Neural progenitor cell (in vitro differentiated cells): ENCODE data around the gene CTIF. TPM values are rescaled to one million over a fixed set of nuclear protein-coding genes. Genes with fewer than 3 reads are reported as not detected.
A peak's percentile ranks its signal among the peaks of the same experiment; 100 is the strongest.

ENCODE experiments used
- DNase-seq: peaks from one replicate; pipeline ENCODE4 v3.0.0-alpha.2; 2016; ENCODE audit warnings: low spot score
- H2AFZ ChIP-seq: fragments of 200-600 bp; sonication (generic); replicated peaks from 2 replicates; pipeline ENCODE4 v1.6.1; 2016; ENCODE audit warnings: antibody characterized with exemption
- H3F3A ChIP-seq: fragments of 200-600 bp; sonication (generic); 2 replicates; pipeline ENCODE4 v1.6.1; 2016; ENCODE audit warnings: antibody characterized with exemption, low read depth
- H3K27ac ChIP-seq: fragments of 200-600 bp; sonication (generic); 2 replicates; pipeline ENCODE4 v1.5.1; 2016; ENCODE audit warnings: mild to moderate bottlenecking
- H3K27me3 ChIP-seq: fragments of 200-600 bp; sonication (generic); 2 replicates; pipeline ENCODE4 v1.6.1; 2016; ENCODE audit warnings: mild to moderate bottlenecking, moderate library complexity
- H3K36me3 ChIP-seq: fragments of 200-600 bp; sonication (generic); 2 replicates; pipeline ENCODE4 v1.5.1; 2016
- H3K4me1 ChIP-seq: fragments of 200-600 bp; sonication (generic); 2 replicates; pipeline ENCODE4 v1.6.1; 2016; ENCODE audit warnings: mixed run types
- H3K4me2 ChIP-seq: fragments of 200-600 bp; sonication (generic); 2 replicates; pipeline ENCODE4 v1.6.1; 2016
- H3K4me3 ChIP-seq: fragments of 200-600 bp; sonication (generic); 2 replicates; pipeline ENCODE4 v1.5.1; 2016
- H3K79me2 ChIP-seq: fragments of 200-600 bp; sonication (generic); 2 replicates; pipeline ENCODE4 v1.6.1; 2016; ENCODE audit warnings: low read depth
- H3K9ac ChIP-seq: fragments of 200-600 bp; sonication (generic); 2 replicates; pipeline ENCODE4 v1.6.1; 2016
- H3K9me3 ChIP-seq: fragments of 200-600 bp; sonication (generic); 2 replicates; pipeline ENCODE4 v1.5.1; 2016; ENCODE audit warnings: low read depth
- H4K20me1 ChIP-seq: fragments of 200-600 bp; sonication (generic); 2 replicates; pipeline ENCODE4 v1.6.1; 2016; ENCODE audit warnings: low read depth
- H3K27ac Mint-ChIP-seq: 3 replicates; pipeline ENCODE4 v1.8.0; 2021; ENCODE audit warnings: mixed read lengths
- H3K27me3 Mint-ChIP-seq: 2 replicates; pipeline ENCODE4 v1.8.0; 2022; ENCODE audit warnings: low read depth, mild to moderate bottlenecking, inconsistent platforms, moderate library complexity, mixed read lengths; ENCODE audit not compliant: insufficient read depth
- H3K36me3 Mint-ChIP-seq: 3 replicates; pipeline ENCODE4 v1.8.0; 2021; ENCODE audit warnings: mixed read lengths
- H3K4me1 Mint-ChIP-seq: 3 replicates; pipeline ENCODE4 v1.8.0; 2021; ENCODE audit warnings: mixed read lengths
- H3K4me3 Mint-ChIP-seq: 3 replicates; pipeline ENCODE4 v1.8.0; 2021; ENCODE audit warnings: mild to moderate bottlenecking, moderate library complexity, mixed read lengths
- H3K9me3 Mint-ChIP-seq: 3 replicates; pipeline ENCODE4 v1.8.0; 2020; ENCODE audit warnings: mixed read lengths
- CTCF ChIP-seq: fragments of 200-600 bp; sonication (generic); IDR thresholded peaks from 2 replicates; pipeline ENCODE4 v1.5.1; 2017; ENCODE audit warnings: antibody characterized with exemption, mild to moderate bottlenecking
- EZH2 ChIP-seq: fragments of 200-600 bp; sonication (generic); IDR thresholded peaks from 2 replicates; pipeline ENCODE4 v1.6.1; 2017; ENCODE audit warnings: antibody characterized with exemption, mild to moderate bottlenecking, moderate library complexity
- EZH2phosphoT487 ChIP-seq: fragments of 200-600 bp; sonication (generic); IDR thresholded peaks from 2 replicates; pipeline ENCODE4 v1.6.1; 2017; ENCODE audit warnings: antibody characterized with exemption
- total RNA-seq: library from RNA; depleted of rRNA; stranded (reverse); fragments of >200 nt; gene quantifications from 2 replicates; pipeline ENCODE4 v1.2.3, GENCODE V29; 2015; ENCODE audit warnings: low replicate concordance

Gene CTIF
- total RNA-seq, 1 donor from 2014 or later = 17.6 TPM

GRCh38 chr18:48831802-48832201, 293.0 kb downstream of the CTIF start:
- DNase-seq = no peak
- Histone ChIP-seq H3K4me1 (peaks cover 51% of the 10 kb centered on the region), H3K36me3 (no peaks in the 10 kb centered on the region)

GRCh38 chr18:48832938-48833700, 294.3 kb downstream of the CTIF start:
- Histone ChIP-seq H3K27ac (no peak overlapping the region), H2AFZ (no peak overlapping the region), H3F3A (peaks cover 17% of the 10 kb centered on the region), H3K79me2 (no peaks in the 10 kb centered on the region), H3K36me3 (no peaks in the 10 kb centered on the region), H3K4me3 (no peak overlapping the region), H3K4me1 (peaks cover 39% of the 10 kb centered on the region), H4K20me1 (no peaks in the 10 kb centered on the region), H3K27me3 (no peaks in the 10 kb centered on the region), H3K9me3 (no peaks in the 10 kb centered on the region), H3K9ac (no peak overlapping the region), H3K4me2 (no peak overlapping the region)
- no peak for TF ChIP-seq CTCF
- no peak for TF ChIP-seq EZH2
- no peak for TF ChIP-seq EZH2phosphoT487
- Mint-ChIP-seq H3K36me3 (no peaks in the 10 kb centered on the region), H3K27me3 (peaks cover 2% of the 10 kb centered on the region), H3K9me3 (no peaks in the 10 kb centered on the region), H3K4me1 (peaks cover 91% of the 10 kb centered on the region), H3K4me3 (peak overlapping the region; percentile 39), H3K27ac (peak overlapping the region; percentile 94)
- DNase-seq = peak; percentile 52

More at GRCh38 chr18:48831802-48832201, 293.0 kb downstream of the CTIF start:
- no peak overlapping the region for H3K4me3 Mint-ChIP-seq
- H3K9ac ChIP-seq = no peak overlapping the region
- no peaks in the 10 kb centered on the region for H3K36me3 Mint-ChIP-seq
- no peak overlapping the region for H3K27ac Mint-ChIP-seq
- H3K9me3 Mint-ChIP-seq = no peaks in the 10 kb centered on the region
- H3K4me2 ChIP-seq = no peak overlapping the region
- H3K4me3 ChIP-seq = no peak overlapping the region
- H3K27me3 Mint-ChIP-seq = peaks cover 4% of the 10 kb centered on the region
- peaks cover 30% of the 10 kb centered on the region for H3F3A ChIP-seq
- no peaks in the 10 kb centered on the region for H4K20me1 ChIP-seq
- no peaks in the 10 kb centered on the region for H3K9me3 ChIP-seq
- H2AFZ ChIP-seq = no peak overlapping the region
- H3K79me2 ChIP-seq = no peaks in the 10 kb centered on the region
- TF ChIP-seq EZH2 (no peak), EZH2phosphoT487 (no peak), CTCF (no peak)
- H3K27ac ChIP-seq = no peak overlapping the region
- H3K4me1 Mint-ChIP-seq = peaks cover 92% of the 10 kb centered on the region
- no peaks in the 10 kb centered on the region for H3K27me3 ChIP-seq

- Histone ChIP-seq H3K27ac (no peak overlapping the region), H3K4me2 (no peak overlapping the region), H2AFZ (no peak overlapping the region), H3K9ac (no peak overlapping the region), H4K20me1 (no peaks in the 10 kb centered on the region), H3K79me2 (no peaks in the 10 kb centered on the region), H3K9me3 (no peaks in the 10 kb centered on the region), H3K4me1 (peaks cover 32% of the 10 kb centered on the region), H3F3A (peaks cover 10% of the 10 kb centered on the region), H3K36me3 (no peaks in the 10 kb centered on the region), H3K27me3 (no peaks in the 10 kb centered on the region), H3K4me3 (no peak overlapping the region)
- H3K27ac Mint-ChIP-seq = peak overlapping the region; percentile 94
- no peak for DNase-seq
- peaks cover 2% of the 10 kb centered on the region for H3K27me3 Mint-ChIP-seq
- H3K4me1 Mint-ChIP-seq = peaks cover 92% of the 10 kb centered on the region
- TF ChIP-seq CTCF = no peak
- no peak for TF ChIP-seq EZH2
- no peak for TF ChIP-seq EZH2phosphoT487
- peak overlapping the region; percentile 67 for H3K4me3 Mint-ChIP-seq
- H3K36me3 Mint-ChIP-seq = no peaks in the 10 kb centered on the region
- H3K9me3 Mint-ChIP-seq = no peaks in the 10 kb centered on the region
Measured at GRCh38 chr18:48833701-48834412, 295.0 kb downstream of the CTIF start.
